CD4-positive, alpha-beta T cell (primary cell): ENCODE measurements around the gene HAVCR1. TPM values are rescaled to one million over a fixed set of nuclear protein-coding genes. Genes with fewer than 3 reads are reported as not detected.

Experiments
- ATAC-seq: fragments of 200-7000 bp; cut with Tn5 transposase; one replicate; pipeline ENCODE4 v1.10.0; 2022; ENCODE audit warnings: mild to moderate bottlenecking; ENCODE audit not compliant: poor library complexity
- CTCF ChIA-PET: fragments of 350-600 bp; sonication (Branson Sonifier 250); formaldehyde crosslinking; loops from one replicate; lab custom pipeline; 2021; ENCODE audit warnings: antibody characterized with exemption, inconsistent platforms; lab: Charles Lee
- POLR2A ChIA-PET: fragments of 350-600 bp; sonication (Branson Sonifier 250); formaldehyde crosslinking; loops from one replicate; lab custom pipeline; 2021; ENCODE audit warnings: antibody characterized with exemption, inconsistent platforms; lab: Charles Lee
- DNase-seq, 14 experiments: peaks; one replicate each; pipeline ENCODE4 v3.0.0-alpha.2; 2013 to 2020; ENCODE audit warnings: mixed read lengths in 2 of 14
- H3K27ac ChIP-seq, 2 donors: one replicate each; pipeline versions ENCODE4 v1.5.1 to v1.7.0; 2013; ENCODE audit warnings: low read length in 2 of 2, low read depth in 1 of 2, mild to moderate bottlenecking in 1 of 2
- H3K27me3 ChIP-seq, 2 experiments: 1 replicate in 1 of 2; 2 replicates in 1 of 2; pipeline versions ENCODE4 v1.6.1 to v1.7.0; 2013; ENCODE audit warnings: low read length in 2 of 2, control low read depth in 1 of 2, mild to moderate bottlenecking in 1 of 2, moderate library complexity in 1 of 2; ENCODE audit not compliant: insufficient read depth in 2 of 2, control insufficient read depth in 1 of 2
- H3K36me3 ChIP-seq: one replicate; pipeline ENCODE4 v1.6.1; 2013; ENCODE audit warnings: low read length, control low read depth; ENCODE audit not compliant: insufficient read depth
- H3K4me1 ChIP-seq: one replicate; pipeline ENCODE4 v1.6.1; 2013; ENCODE audit warnings: low read length, control low read depth; ENCODE audit not compliant: insufficient read depth
- H3K4me3 ChIP-seq: one replicate; pipeline ENCODE4 v1.5.1; 2013; ENCODE audit warnings: mild to moderate bottlenecking, low read length, moderate library complexity
- H3K9me3 ChIP-seq, 2 experiments: 1 replicate in 1 of 2; 2 replicates in 1 of 2; pipeline versions ENCODE4 v1.6.1 to v1.7.0; 2013; ENCODE audit warnings: low read length in 2 of 2, mild to moderate bottlenecking in 2 of 2, control low read depth in 1 of 2, moderate library complexity in 1 of 2; ENCODE audit not compliant: control insufficient read depth in 1 of 2, insufficient read depth in 1 of 2
- H3K27ac Mint-ChIP-seq: one replicate; pipeline ENCODE4 v1.8.0; 2020; ENCODE audit warnings: mixed read lengths
- H3K27me3 Mint-ChIP-seq: one replicate; pipeline ENCODE4 v1.8.0; 2021; ENCODE audit warnings: mixed read lengths
- H3K36me3 Mint-ChIP-seq: one replicate; pipeline ENCODE4 v1.8.0; 2021; ENCODE audit warnings: low read depth, mixed read lengths
- H3K4me1 Mint-ChIP-seq: one replicate; pipeline ENCODE4 v1.8.0; 2021; ENCODE audit warnings: low read depth, mixed read lengths
- H3K4me3 Mint-ChIP-seq: one replicate; pipeline ENCODE4 v1.8.0; 2020; ENCODE audit warnings: mild to moderate bottlenecking, mixed read lengths
- H3K9me3 Mint-ChIP-seq: one replicate; pipeline ENCODE4 v1.8.0; 2020; ENCODE audit warnings: mixed read lengths
- CTCF ChIP-seq: fragments of 200-600 bp; IDR thresholded peaks from one replicate; pipeline ENCODE4 v1.8.0; 2022; ENCODE audit warnings: antibody characterized with exemption, mild to moderate bottlenecking
- intact Hi-C, 2 experiments: fragments of 100-400 bp; cut with DNase I in 1 of 2; cut with micrococcal nuclease in 1 of 2; formaldehyde crosslinking; loops; one replicate each; pipeline versions ENCODE4 v1.15.1 to v1.9.0; 2023 to 2025; cut with DNase I, micrococcal nuclease
- total RNA-seq, 174 experiments: library from RNA in 2 of 174; stranded (reverse) in 2 of 174; gene quantifications; one replicate each; pipeline ENCODE4 v1.2.3 and lab custom pipeline; 2021 to 2026

Gene HAVCR1
- total RNA-seq, 2 experiments from 2014 or later = 1.5 to 1.7 TPM

GRCh38 chr5:157068339-157068738 lies 9.4 kb upstream of the HAVCR1 start:
- Histone ChIP-seq H3K27ac (no peak overlapping the region), H3K36me3 (no peaks in the 10 kb centered on the region), H3K27me3 (no peaks in the 10 kb centered on the region), H3K9me3 (no peaks in the 10 kb centered on the region), H3K4me3 (no peak overlapping the region), H3K4me1 (no peaks in the 10 kb centered on the region)
- Mint-ChIP-seq H3K27ac (no peak overlapping the region), H3K4me3 (no peak overlapping the region), H3K4me1 (no peaks in the 10 kb centered on the region), H3K36me3 (no peaks in the 10 kb centered on the region), H3K27me3 (no peaks in the 10 kb centered on the region), H3K9me3 (no peaks in the 10 kb centered on the region)
- ChIA-PET POLR2A (no interaction called here), CTCF (interaction anchor here (0.6 kb wide), 1 partner anchor 1032 kb away, joined by 3 read pairs; no protein-coding TSS in a partner anchor)
- no peak for TF ChIP-seq CTCF
- intact Hi-C loops = no loop called here
- no peak for DNase-seq
- ATAC-seq = no peak

- TF ChIP-seq CTCF = no peak
- no peak overlapping the region for H3K4me3 ChIP-seq
- DNase-seq (no peak), ATAC-seq (no peak)
- H3K4me1 ChIP-seq = no peaks in the 10 kb centered on the region
- no peaks in the 10 kb centered on the region for H3K27me3 ChIP-seq
- intact Hi-C loops = no loop called here
- no peaks in the 10 kb centered on the region for H3K36me3 Mint-ChIP-seq
- CTCF ChIA-PET = no interaction called here
- H3K27me3 Mint-ChIP-seq = no peaks in the 10 kb centered on the region
- H3K27ac ChIP-seq = no peak overlapping the region
- H3K9me3 Mint-ChIP-seq = no peaks in the 10 kb centered on the region
- POLR2A ChIA-PET = no interaction called here
- no peak overlapping the region for H3K27ac Mint-ChIP-seq
- H3K4me1 Mint-ChIP-seq = no peaks in the 10 kb centered on the region
- no peak overlapping the region for H3K4me3 Mint-ChIP-seq
- H3K9me3 ChIP-seq = no peaks in the 10 kb centered on the region
- H3K36me3 ChIP-seq = no peaks in the 10 kb centered on the region
These were observed 8.1 kb upstream of the HAVCR1 start for GRCh38 chr5:157067005-157067404.

DNA sequence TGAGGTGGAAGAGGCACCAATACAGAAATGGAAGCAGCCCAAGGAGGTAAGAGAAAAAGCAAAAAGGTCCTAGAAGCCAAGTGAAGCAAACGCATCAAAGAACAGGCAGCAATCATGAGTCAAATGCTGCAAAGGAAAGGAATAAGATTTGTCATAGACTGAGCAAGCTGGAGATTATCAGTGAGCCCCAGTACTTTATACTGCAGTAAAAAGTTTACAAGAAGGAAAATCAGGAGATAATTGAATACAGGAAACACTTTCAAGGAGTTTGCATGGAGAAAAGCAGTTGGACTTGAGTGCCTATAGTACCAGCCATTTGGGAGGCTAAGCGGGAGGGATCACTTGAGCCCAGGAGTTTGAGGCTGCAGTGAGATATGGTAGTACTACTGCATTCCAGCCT lies 7.2 kb upstream of the HAVCR1 start:
- no peaks in the 10 kb centered on the region for H3K4me1 ChIP-seq
- ATAC-seq = no peak
- H3K9me3 Mint-ChIP-seq = no peaks in the 10 kb centered on the region
- no peak overlapping the region for H3K4me3 ChIP-seq
- no peaks in the 10 kb centered on the region for H3K36me3 Mint-ChIP-seq
- no peaks in the 10 kb centered on the region for H3K9me3 ChIP-seq
- H3K4me1 Mint-ChIP-seq = no peaks in the 10 kb centered on the region
- intact Hi-C loops = no loop called here
- no peak for DNase-seq
- H3K4me3 Mint-ChIP-seq = no peak overlapping the region
- H3K27ac ChIP-seq = no peak overlapping the region
- H3K27me3 Mint-ChIP-seq = no peaks in the 10 kb centered on the region
- no peaks in the 10 kb centered on the region for H3K36me3 ChIP-seq
- POLR2A ChIA-PET = no interaction called here
- CTCF ChIA-PET = no interaction called here
- no peaks in the 10 kb centered on the region for H3K27me3 ChIP-seq
- TF ChIP-seq CTCF = no peak
- H3K27ac Mint-ChIP-seq = no peak overlapping the region
